GM12891 (cell line): ENCODE measurements around the gene ARHGEF7.

Source experiments
- PAX5 ChIP-seq: IDR thresholded peaks from 2 replicates; pipeline ENCODE4 v1.6.1; 2011; ENCODE audit warnings: low read length, moderate library complexity, mild to moderate bottlenecking; ENCODE audit not compliant: insufficient read depth, severe bottlenecking
- POLR2A ChIP-seq: IDR thresholded peaks from 2 replicates; pipeline ENCODE4 v1.6.1; 2011; ENCODE audit warnings: low read depth, low read length, control low read depth
- POLR2AphosphoS5 ChIP-seq: IDR thresholded peaks from 2 replicates; pipeline ENCODE4 v1.6.1; 2011; ENCODE audit warnings: low read depth, low read length, control low read depth
- SPI1 ChIP-seq: IDR thresholded peaks from 2 replicates; pipeline ENCODE4 v1.6.1; 2011; ENCODE audit warnings: low read depth, low read length, control low read depth
- TAF1 ChIP-seq: IDR thresholded peaks from 2 replicates; pipeline ENCODE4 v1.6.1; 2011; ENCODE audit warnings: low read depth, low read length, control low read depth

- TF ChIP-seq POLR2A: no peak
- no peak for TF ChIP-seq POLR2AphosphoS5
- TF ChIP-seq SPI1: no peak
- TF ChIP-seq PAX5: no peak
- no peak for TF ChIP-seq TAF1
These were observed 7.5 kb downstream of the ARHGEF7 start for GRCh38 chr13:111122631-111123030.
